ENCODE results near the gene FAM76B.

FAM76B gene

DNA sequence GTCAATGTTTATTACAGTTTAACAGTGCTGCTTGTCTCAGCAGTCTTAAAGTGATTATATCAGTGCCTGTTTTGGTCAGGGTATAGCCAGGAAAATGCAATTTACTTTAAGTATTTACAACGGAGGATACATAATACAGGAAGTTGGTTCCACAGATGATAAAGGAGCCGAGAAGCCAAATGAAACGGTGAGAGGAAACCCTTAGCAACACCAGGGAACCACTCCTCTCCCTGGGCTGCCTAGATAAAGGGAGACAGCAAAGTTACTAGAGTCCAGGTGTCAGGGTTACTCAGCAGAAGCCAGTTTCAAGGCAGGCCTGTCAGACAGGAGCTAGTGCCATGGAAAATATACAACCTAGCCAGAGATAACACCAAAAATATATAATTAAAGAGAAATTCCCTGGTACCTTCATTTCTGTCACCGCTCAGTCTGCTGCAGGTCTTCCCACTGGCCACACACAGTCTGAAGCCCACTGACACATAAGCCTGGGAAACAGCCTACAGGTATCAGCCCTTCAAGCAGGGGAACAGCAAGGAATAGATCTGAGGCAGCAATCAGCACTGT, 55.5 kb downstream of the FAM76B start:
- TF ChIP-seq, protein P1, sequence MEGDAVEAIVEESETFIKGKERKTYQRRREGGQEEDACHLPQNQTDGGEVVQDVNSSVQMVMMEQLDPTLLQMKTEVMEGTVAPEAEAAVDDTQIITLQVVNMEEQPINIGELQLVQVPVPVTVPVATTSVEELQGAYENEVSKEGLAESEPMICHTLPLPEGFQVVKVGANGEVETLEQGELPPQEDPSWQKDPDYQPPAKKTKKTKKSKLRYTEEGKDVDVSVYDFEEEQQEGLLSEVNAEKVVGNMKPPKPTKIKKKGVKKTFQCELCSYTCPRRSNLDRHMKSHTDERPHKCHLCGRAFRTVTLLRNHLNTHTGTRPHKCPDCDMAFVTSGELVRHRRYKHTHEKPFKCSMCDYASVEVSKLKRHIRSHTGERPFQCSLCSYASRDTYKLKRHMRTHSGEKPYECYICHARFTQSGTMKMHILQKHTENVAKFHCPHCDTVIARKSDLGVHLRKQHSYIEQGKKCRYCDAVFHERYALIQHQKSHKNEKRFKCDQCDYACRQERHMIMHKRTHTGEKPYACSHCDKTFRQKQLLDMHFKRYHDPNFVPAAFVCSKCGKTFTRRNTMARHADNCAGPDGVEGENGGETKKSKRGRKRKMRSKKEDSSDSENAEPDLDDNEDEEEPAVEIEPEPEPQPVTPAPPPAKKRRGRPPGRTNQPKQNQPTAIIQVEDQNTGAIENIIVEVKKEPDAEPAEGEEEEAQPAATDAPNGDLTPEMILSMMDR (conservative IDR thresholded peaks at IDR 0.05; ENCODE audit: low read depth, low read length): no peak
- no peak for DNase-seq (ENCODE audit: low read depth)
- H3K4me3 ChIP-seq (ENCODE audit: low read length): no peak overlapping the region

DNA sequence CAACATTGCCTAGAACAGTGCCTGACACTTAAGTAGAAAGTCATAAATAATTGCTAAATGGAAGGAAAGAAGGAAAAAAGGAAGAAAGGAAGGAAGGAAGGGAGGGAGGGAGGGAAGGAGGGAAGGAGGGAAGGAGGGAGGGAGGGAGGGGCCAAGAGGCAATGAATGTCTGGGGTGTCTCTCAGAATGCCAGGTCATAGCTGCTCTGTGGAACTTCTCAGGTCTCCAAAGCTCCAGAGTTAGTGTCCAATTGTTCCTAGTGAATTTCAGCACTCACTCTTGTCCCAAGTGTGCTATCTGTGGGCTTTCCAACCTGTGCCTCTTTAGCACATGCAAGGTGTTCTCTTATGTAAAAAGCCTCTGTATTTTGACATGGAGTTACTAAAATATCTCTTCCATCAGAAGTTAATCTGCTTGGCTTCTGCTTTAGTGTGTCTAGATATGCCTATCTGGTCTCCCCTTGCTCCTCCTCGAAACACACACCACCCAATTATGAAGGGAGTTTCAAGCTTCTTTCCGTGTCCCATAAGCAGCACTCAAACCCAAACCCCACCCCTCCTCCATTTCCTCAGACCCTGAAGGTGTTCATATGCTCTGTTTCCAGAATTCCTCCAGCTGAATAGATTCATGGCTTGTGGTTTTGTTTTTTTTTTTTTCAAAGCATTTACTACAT, 56.5 kb downstream of the FAM76B start:
- TF ChIP-seq, protein P1 (conservative IDR thresholded peaks at IDR 0.05; ENCODE audit: low read depth, low read length): no peak
- no peak for DNase-seq (ENCODE audit: low read depth)
- H3K4me3 ChIP-seq (ENCODE audit: low read length): no peak overlapping the region

DNA sequence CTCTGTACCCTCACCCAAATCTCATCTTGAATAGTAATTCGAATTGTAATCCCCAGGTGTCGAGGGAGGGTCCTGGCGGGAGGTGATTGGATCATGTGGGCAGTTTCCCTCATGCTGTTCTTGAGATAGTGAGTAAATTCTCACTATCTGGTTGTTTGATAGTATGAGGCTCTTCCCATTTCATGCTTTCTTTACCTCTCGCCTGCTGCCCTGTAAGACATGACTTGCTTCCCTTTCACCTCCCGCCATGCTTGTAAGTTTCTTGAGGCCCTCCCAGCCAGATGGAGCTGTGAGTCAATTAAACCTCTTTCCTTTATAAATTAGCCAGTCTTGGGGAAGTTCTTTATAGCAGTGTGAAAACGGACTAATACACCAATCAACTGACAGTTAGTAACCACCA, 60.1 kb downstream of the FAM76B start:
- no peak for DNase-seq (ENCODE audit: low read depth)
- H3K4me3 ChIP-seq (ENCODE audit: low read length): no peak overlapping the region
- TF ChIP-seq, protein P1 (conservative IDR thresholded peaks at IDR 0.05; ENCODE audit: low read depth, low read length): no peak

DNA sequence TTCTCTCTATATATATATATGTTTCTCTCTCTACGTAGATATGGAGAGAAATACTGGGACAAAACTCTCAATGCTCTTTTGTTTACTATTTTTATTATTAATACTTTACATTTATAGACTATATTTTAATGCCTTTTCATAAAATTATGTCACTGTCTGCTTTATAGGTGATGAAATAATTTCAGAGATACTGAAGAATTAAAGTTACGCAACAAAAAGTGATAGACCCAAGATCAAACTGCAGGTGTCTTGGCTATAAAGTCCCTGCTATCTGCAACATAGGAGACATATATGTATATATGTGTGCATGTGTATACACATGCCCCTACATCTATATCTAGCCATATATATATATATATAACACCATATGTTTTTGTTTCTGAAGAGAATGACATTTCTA, 60.8 kb downstream of the FAM76B start:
- no peak for DNase-seq (ENCODE audit: low read depth)
- TF ChIP-seq, protein P1 (conservative IDR thresholded peaks at IDR 0.05; ENCODE audit: low read depth, low read length): no peak
- H3K4me3 ChIP-seq (ENCODE audit: low read length): no peak overlapping the region

DNA sequence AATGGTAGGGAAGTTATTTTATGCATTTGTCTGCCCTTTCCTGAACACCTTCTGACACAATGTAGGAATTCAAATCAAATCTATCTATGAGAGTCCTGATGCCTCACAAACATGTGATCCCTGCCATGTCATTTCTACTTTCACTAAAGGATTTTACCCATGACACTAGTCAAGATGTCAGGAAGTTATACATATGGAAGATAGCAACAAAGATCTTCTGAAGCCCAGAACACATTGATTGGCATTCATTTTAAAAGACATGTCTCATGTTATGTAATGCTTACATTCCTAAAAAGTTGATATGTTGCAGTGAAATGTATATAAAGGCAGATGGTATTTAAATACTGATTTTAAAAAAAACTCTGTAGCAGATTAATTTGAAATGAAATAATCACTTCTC, 61.5 kb downstream of the FAM76B start:
- no peak for DNase-seq (ENCODE audit: low read depth)
- no peak overlapping the region for H3K4me3 ChIP-seq (ENCODE audit: low read length)
- TF ChIP-seq, protein P1 (conservative IDR thresholded peaks at IDR 0.05; ENCODE audit: low read depth, low read length): no peak

DNA sequence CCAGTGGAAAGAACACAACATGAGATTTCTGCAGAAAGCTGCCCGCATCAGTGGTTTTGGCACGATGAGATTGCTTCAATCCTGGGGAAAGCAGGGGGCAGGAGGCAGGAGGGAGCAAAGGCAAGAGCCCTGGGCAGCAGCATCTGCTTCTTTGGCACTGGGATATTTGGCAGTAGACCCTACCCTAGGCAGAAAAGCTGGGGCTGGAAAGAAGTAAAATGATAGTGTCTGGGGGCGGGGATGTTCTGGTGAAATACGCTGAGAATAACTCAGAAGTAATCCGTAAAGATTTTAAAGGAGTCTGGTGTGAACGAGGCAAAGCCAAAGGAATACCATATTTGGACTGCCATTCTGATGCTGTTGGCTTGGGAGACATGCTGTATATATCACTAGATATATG, 62.0 kb downstream of the FAM76B start:
- no peak overlapping the region for H3K4me3 ChIP-seq (ENCODE audit: low read length)
- TF ChIP-seq, protein P1 (conservative IDR thresholded peaks at IDR 0.05; ENCODE audit: low read depth, low read length): no peak
- no peak for DNase-seq (ENCODE audit: low read depth)

DNA sequence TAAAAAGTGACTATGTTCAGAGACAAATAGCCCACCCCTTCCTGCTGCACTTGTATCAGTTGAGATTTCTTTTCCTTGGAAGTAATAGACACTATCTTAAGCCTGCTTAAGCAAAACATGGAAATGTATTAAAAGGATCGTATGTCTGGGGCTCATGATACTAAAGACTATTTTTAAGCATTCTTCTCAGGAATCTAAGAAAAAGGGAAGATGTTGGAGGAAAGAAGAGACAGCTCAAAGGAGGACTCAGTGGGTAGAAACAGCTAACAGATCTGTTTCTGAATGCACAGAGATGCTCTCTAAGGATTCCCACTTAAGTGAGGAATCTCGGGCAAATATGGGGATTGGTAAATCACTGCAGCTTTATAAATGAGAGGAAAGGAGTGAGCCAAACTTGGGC, 62.5 kb downstream of the FAM76B start:
- DNase-seq (ENCODE audit: low read depth): no peak
- TF ChIP-seq, protein P1 (conservative IDR thresholded peaks at IDR 0.05; ENCODE audit: low read depth, low read length): no peak
- H3K4me3 ChIP-seq (ENCODE audit: low read length): no peak overlapping the region
